ENCODE results near the gene SLC39A11.

The SLC39A11 gene

DNA sequence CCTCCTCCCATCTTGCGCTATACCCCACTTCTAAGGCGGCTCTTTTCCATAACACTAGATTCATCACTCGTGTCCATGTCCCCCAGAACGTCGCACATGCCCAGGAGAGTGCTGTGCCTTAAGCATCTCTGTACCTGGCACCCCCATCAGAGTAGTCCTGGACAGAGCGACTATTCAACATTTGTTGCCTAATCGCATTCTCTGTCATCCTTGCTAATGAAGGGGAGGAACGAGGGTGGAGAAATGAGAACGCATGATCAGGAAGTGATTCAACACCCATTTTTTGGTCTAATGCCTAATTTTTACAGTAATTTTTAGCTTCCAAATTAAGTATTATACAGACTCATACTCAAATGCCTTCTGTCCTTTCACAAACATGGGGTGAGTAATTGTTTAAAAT is 53.2 kb downstream of the SLC39A11 start:
- no peak for DNase-seq

DNA sequence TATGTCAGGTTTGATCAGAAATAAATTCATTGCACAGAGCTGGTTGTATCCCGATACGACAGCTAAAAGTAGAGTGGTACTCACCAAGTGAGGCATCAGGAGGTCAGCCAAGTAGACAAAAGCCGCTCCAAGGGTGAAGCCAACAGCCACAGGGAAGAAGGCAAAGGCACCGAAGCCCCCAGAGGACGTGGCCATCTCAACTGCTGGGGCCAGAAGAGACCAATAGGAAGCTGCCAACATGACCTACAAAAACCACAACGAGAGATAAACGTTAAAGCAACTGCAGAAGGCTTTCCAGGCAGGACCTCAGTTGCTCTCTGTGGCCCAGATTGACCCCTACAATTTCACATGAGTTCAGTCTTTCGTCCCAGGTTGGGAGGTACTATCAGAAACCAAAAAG is 61.0 kb downstream of the SLC39A11 start:
- DNase-seq = no peak

DNA sequence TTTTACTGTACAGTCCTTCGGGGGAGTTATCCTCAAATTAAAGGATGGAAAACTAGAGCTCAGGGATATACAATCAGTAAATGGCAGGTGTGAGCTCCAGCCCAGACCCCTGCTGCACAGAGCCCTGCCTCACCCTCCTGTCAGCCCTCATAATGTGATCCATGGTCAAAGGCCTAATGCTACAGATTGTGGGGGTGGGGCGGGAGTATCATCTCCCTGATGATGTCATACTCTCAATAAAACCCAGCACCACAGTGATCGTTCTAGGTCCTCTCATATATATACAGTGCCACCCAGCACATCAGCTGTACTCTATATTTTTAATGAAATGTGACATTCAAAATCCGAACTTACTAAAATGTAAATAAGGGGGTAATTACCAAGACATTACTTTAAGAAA is 61.5 kb downstream of the SLC39A11 start:
- DNase-seq = no peak

DNA sequence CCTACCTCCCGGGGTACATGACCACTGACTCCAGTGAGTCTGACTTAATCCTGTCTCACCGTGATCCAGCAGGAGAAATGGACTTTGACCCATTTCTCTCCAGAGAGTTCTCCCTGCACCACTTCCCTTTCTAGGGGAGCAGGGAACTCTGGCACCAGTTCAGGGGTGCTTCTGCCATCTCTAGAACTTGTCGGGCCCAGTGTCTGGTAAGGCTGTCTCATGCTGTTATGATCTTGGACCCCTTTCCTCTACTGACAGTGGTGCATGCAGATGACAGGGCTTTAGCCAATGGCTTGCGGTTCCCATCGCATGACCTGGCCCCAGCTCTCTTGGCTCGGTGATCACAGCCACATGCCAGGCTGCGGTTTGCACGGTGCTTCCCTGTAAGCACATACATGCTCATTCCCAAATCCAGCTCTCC is 62.0 kb downstream of the SLC39A11 start:
- no peak for DNase-seq

DNA sequence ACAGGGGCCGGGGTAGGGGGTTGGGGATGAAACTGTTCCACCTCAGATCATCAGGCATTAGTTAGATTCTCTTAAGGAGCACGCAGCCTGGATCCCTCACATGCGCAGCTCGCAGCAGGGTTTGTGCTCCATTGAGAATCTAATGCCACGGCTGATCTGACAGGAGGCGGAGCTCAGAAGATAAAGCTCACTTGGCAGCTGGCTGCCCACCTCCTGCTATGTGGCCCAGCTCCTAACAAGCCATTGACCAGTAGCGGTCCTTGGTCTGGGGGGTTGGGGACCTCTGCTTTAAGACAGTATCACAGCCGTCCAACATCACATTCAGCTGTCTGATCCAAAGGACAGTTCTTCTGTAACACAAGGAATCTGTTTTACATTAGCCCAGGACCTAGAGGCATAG is 62.5 kb downstream of the SLC39A11 start:
- no peak for DNase-seq

DNA sequence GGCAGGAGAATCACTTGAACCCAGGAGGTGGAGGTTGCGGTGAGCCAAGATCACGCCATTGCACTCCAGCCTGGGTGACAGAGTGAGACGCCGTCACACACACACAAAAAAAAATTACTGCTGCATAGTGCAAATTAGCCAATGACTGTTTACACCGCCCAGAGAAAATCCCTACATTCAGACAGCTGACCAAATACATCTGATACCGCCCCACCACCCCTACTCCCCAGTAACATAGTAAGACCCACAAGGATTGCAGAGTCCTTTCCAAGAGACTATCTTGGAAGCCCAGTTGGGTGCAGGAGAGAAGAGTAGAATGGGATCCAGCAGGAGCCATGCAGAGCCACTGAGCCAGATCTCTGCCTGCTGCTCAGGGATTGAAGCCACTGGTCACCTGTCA is 63.5 kb downstream of the SLC39A11 start:
- no peak for DNase-seq

DNA sequence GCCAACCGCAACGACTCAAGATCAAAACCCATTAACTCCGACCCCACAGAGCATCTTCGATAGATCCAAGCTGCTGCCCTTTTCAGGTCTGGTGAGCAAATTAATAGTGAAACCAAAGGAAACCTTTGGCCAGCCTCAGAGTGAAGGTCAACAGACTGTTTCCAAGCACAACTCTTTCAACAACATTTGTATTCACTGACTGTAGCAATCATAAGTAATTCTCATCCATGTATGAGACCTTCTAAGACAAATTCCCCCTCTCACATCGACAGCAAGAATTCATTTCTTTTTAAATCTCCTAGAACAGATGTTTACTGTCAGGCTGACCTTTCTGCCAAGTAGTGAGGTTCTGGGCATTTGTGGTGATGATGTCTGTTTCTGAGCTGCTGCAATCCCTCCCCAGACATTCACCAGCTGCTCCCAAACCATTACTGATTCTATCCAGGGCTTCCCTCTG is 64.2 kb downstream of the SLC39A11 start:
- DNase-seq = no peak

DNA sequence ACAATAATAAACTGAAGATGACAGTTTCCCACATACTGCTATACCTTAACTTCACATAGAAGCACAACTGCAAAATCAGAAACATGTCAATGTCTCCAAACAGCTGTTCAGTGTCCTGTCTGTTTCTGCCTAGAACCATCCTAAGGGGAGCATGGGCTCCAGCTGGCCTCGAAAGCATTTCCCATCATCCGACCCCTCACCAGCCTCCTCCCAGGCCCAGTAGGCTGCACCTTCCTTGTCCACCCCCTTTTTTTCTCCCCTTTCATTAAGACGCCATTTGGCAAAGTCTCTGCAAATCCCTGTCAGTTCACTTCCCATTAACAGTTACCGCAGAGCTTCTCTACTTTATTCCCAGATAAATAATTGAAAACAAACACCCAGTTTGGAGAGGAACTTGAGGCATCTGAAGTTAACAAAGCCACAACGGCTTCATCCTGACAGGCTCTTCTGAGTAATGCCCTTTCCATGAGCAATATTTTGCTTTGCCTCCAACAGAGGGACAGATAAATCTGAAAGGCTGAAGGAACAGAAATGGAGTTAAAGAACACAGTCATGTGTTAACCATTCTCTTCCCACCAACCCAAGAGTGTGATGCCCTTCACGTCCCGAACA is 65.3 kb downstream of the SLC39A11 start:
- no peak for DNase-seq

DNA sequence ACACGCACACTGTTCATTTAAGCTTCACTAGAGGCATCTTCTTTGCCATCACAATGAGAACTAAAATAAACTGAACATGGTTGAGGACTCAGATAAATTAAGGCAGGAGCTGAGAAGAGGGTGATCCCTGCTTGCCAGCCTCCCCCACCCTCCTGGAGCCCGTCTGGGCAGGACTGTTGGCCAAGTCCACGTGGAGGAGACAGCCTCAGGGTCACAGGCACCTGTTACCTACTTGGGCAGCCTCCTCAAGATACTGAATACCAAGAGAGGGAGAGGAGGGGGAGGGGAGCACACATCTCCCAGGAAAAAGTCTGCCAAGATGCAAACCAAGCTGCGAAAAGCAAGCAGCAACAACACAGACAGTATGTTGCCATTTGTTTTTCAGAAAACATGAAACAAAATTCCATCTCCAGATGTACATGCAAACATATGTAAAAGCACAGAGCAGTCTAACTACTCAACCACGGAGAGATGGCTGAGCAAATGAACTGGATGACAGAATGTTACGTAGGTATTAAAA is 67.4 kb downstream of the SLC39A11 start:
- DNase-seq = no peak

DNA sequence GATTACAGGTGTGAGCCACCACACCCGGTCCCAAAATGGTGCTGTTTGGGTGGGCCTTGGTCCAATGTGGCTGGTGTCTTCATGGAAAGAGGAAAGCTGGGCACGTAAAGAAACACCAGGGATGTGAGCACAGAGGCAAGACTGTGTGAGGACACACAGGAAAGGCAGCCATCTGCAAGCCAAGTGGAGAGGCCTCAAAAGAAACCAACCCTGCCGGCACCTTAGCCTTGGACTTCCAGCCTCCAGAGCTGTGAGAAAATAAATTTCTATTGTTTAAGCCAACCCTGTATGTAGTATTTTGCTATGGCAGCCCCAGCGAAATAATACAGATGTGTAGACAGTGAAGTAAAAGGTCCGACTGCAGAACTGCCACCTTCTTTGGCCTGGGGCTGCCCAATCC is 68.7 kb downstream of the SLC39A11 start:
- DNase-seq = no peak

DNA sequence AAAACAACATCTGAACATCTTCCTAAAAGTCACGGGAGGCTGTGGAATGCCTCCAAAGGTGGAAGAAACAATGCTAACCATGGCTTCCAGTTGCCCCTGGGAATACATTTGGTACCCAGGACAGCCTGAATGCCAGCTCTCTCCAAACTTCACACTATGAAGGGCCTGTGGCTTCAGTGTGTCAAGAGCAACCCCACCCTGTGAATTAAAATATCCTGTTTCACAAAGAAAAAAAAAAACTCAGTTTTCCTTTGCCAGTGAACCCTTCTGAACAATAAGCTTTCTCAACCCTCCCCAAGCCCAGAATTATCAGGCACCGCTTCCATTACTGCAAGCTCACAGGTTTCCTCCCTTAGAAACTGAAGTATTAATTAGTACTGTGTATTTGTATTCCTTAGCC is 69.8 kb downstream of the SLC39A11 start:
- no peak for DNase-seq

DNA sequence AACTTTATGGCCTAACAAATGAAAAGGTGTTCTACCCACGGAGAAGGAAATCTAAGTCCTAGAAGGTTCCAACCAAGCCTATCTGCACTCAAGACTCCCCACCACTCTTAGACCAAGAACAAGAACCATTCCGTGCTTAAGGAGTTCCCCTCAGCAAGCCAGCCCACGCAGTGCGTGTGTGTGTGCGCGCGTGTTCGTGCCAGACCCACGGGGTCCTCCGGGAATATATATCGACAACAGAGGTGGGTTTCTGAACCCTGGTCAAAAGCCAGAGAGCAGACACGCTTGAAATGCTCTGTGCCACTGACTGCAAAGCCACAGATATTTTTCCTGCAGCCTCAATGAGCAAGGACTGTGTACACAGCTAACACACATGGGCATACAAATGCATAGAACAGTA is 70.7 kb downstream of the SLC39A11 start:
- no peak for DNase-seq

DNA sequence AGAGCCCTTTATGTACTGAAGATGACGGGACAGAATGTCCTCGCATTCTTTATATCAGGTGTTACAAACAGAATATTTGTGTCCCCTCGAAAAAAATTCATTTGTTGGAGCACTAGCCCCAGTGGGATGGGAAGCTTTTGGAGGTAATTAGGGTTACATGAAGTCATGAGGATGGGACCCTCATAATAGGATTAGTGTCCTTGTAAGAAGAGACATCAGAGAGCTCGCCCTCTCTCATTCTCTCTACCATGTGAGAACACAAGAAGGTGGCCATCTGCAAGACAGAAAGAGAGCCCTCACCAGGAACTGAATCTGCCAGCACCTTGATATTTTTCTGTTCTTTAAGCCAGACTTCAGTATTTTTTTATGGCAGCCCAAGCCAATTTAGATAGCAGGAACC is 72.4 kb downstream of the SLC39A11 start:
- DNase-seq = no peak

DNA sequence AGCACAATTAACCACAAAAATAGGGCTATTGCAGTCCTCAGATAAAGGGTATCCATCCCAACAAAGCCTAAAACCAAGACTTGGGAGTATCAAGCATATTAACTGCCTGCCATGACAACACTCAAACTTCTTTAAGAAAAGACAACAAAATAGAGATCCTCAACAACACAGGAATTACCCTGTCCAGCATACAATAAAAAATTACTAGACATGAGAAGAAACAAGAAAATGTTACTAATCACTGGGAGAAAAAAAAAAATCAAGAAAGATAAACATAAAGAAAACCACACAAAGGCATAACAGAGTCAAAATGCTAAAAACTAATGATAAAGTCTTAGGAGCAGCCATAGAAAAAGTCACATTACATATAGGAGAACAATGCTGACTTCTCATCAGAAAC is 73.9 kb downstream of the SLC39A11 start:
- DNase-seq = no peak

DNA sequence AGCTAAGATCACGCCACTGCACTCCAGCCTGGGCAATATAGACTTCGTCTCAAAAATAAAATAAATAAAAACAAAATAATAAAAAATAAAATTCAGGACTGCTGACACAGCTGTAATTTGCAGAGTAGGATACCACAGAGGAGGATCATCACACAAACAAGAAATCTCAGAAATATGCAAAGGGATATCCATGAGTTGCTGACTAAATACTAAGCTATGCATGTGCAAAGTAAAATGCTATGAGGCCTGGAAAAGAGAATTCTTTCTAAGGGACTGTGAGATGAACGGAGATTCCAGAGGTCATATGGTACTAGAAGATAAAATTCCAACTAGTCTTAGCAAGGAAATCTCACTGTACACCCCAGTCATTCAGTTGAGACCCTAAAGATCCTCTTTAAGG is 74.8 kb downstream of the SLC39A11 start:
- no peak for DNase-seq

DNA sequence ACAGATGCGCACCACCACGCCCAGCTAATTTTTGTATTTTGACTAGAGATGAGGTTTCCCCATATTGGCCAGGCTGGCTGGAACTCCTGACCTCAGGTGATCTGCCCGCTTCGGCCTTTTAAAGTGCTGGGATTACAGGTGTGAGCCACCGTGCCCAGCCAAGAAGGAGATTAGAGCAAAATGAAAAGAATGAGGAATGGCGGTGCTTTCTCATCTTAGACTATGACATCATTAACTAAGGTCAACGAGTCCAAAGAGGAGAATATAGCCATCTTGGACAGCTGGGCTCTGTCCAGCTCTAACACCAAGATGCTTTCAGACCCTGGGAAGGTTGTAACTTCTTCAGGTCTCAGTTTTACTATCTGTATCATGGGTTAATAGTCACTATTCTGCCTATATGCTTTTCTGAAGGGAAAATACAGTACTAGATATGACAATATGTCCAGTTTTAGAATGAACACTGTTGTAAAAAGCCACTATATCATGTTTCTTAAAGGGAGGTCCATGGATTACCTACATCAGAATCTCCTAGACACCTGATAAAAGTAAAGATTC is 76.7 kb downstream of the SLC39A11 start:
- no peak for DNase-seq

DNA sequence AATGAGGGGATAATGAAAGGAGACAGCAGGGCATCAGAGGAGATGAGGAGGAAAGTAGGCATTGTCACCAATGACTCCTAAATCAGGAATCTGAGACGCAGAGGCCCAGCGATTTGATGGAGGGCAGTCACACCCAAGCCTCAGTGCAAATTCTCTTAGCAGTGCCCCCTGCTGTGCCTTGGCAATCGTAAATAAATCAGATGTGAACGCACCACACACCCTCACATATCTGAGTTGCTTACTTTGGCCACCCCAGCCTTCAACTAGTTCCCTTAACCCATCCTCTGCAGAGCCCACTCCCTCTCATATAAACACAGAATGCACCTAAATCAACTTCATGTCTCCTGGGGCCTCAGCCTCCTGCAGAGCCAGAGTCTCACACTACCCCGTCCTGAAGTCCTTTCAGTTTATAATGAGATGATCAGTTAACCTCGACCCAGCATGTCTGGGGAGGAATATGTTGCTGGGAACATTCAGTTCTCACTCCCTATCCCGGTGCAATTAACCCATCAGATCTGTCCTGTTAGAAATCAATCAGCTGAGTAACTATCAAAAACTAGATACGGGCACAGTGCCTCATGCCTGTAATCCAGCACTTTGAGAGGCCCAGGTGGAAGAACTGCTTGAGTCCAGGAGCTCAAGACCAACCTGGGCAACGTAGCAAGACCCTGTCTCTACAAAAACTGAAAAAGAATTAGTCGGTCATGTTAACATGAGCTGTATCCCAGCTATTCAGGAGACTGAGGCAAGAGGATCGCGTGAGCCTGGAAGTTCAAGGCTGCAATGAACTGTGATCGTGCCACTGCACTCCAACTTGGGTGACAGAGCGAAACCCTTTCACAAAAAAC is 78.4 kb downstream of the SLC39A11 start:
- DNase-seq = no peak

DNA sequence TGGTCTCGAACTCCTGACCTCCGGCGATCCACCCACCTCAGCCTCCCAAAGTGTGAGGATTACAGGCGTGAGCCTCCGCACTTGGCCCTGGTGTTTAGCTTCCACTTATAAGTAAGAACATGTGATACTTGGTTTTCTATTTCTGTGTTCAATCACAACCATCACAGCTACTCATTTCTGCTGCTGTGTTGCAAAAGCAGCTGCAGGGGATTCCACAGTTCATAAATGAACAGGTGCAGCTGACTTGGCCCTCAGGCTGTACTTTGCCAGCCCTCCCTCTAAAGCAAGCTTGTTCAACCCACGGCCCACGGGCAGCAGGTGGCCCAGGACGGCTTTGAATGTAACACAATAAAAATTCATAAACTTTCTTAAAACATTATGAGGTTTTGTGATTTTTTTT is 79.2 kb downstream of the SLC39A11 start:
- no peak for DNase-seq

DNA sequence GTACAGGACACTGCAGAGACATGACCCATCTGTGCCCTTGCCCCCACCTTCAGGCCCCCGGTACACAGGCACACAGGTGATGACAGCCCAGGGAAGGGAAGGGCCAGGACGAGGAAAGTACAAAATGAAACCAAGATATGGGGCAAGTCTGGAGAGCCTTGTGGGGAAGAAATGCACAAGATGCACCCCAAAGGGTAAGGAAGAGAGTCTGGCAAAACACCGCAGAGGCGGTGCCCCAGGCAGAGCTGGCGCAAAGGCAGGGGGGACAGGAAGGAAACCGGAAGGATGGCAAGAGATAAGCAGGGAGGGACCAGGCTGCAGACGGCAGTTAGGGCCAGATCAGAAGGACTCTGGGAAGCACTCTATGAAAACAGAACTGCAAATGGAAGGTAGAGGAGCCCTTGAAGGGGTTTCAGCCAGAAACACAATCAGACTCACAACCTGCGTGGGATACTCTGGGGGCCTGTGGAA is 81.4 kb downstream of the SLC39A11 start:
- no peak for DNase-seq

DNA sequence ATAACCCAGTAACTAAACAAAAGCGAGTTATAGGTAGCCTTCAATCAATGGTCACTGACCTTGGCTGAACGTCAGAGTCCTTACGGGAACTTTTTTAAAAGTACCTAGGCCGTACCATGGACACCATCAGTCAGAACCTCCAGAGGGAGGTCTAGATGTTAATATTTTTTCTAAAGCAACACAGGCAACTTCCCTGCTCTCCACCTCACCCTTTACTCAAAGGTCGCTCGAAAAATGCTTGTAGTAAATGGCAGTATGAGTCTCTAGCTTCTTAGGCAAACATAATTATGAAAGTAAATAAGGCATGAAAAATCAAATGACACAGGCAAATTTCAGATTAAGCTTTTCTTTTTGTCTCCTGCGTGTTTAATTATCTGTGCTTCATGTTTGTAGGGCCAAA is 82.1 kb downstream of the SLC39A11 start:
- DNase-seq = no peak

DNA sequence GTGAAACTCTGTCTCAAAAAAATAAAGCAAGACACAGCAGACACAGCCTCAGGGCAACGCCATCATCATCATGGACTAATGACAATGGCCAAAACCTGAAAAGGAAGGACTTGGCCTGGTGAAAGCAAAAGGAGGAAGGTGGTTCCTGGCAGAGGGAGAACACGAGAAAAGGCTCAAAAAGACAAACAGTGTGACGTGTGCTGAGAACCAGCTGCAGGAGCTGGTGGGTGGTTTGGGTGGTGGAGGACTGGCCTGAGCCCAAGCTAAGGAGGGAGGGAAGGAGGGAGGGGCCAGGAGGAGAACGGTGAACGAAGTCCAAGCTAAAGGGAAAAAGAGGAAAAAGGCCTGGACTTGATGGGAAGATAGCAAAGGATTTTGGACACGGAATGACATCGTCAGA is 85.1 kb downstream of the SLC39A11 start:
- DNase-seq = no peak

DNA sequence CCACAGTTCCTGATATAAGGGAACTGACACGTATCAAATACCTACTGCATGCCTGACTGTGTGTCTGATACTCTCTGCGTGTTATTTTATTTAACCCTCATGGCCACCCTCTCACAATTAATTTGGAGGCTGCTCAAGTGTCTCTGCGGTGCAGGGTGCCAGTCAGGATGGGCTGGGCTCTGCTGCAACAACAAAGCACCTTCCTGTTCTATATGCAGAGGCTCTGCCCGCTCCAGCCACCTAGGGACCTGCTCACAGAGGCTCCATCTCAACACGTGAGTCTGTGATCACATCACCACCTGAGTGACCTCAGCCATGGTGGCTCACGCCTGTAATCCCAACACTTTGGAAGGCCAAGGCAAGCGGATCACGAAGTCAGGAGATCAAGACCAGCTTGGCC is 87.1 kb downstream of the SLC39A11 start:
- no peak for DNase-seq

DNA sequence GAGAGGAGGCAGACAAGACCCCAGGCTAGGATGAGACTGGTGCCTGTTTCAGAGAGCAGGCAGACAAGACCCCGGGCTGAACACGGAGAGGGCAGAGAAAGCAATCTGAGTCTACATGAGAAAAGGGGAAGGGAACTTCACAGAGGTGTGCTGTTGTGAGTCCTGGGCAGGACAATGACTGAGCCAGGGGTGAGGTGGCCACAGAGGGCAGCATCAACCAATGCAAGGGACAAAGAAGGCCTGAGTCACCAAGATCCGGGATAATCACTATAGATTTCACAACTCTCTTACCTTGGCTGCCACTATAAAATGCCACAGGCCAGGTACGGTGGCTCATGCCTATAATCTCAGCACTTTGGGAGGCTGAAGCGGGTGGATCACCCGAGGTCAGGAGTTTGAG is 89.0 kb downstream of the SLC39A11 start:
- no peak for DNase-seq

DNA sequence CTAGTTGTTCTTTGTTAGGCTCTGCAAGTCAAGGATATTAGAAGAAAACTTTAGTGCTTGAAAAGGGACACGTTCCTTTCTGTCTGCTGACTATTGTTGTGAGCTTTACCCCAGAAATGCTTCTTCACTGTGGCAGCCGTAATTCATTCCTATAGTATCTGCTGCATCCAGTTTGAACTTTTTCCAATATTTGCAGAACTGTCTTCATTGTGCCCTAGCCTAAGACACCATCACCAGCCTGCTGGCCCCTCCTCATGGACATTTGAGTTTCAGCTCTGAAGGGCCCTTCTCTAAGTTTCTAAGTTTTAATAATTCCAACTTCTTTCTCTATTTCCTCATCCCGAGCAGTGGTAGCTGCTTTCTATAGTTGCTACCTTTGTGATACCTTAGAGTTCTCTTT is 91.7 kb downstream of the SLC39A11 start:
- DNase-seq = no peak

All from NK-92 treated with Interleukin-12 subunit alpha and Interleukin-12 subunit beta, amount 100 ng/mL, for 24 hours (cell line).